Measurements from ENCODE around the gene ZNF592.

- no peak for TF ChIP-seq CTCF (IDR thresholded peaks at IDR 0.05)
- no peak for TF ChIP-seq POLR2AphosphoS2 (conservative IDR thresholded peaks at IDR 0.05; ENCODE audit: low read length)
- no peak for TF ChIP-seq FOXS1 (CRISPR knock-in tag; IDR thresholded peaks at IDR 0.05)
- no peak for TF ChIP-seq POLR2A (IDR thresholded peaks at IDR 0.05; ENCODE audit: low read length)
- no peak for TF ChIP-seq MYC (IDR thresholded peaks at IDR 0.05; ENCODE audit: borderline replicate concordance, low read length)
- TF ChIP-seq MAX (IDR thresholded peaks at IDR 0.05) = no peak
- TF ChIP-seq KDM5A (IDR thresholded peaks at IDR 0.05) = no peak
- TF ChIP-seq RFX5 (IDR thresholded peaks at IDR 0.05) = no peak
- TF ChIP-seq TP53 (CRISPR knock-in tag; IDR thresholded peaks at IDR 0.05) = no peak
- no peak for TF ChIP-seq REST (IDR thresholded peaks at IDR 0.05)
- TF ChIP-seq ZFP36 (IDR thresholded peaks at IDR 0.05; ENCODE audit: borderline replicate concordance, partially characterized antibody) = no peak
- no peak for TF ChIP-seq NPAS2 (CRISPR knock-in tag; IDR thresholded peaks at IDR 0.05; ENCODE audit: borderline replicate concordance)
Measured at GRCh38 chr15:84749111-84749991, 959 bp downstream of the ZNF592 start.
